Endothelial cell of umbilical vein (primary cell): ENCODE results near the gene SRCAP. TPM values are rescaled to one million over a fixed set of nuclear protein-coding genes. Genes with fewer than 3 reads are reported as not detected.

Experiments used
- BruUV-seq: library from RNA; stranded (reverse); fragments of 400-500 nt; replicated peaks from 2 replicates; lab custom pipeline; 2021; lab: Mats Ljungman, UMichigan
- CTCF ChIA-PET: fragments of 300-600, 350-600 bp; sonication (Branson Sonifier 250); formaldehyde crosslinking; loops from one replicate; lab custom pipeline; 2021; ENCODE audit warnings: antibody characterized with exemption, inconsistent platforms; lab: Charles Lee
- POLR2A ChIA-PET: fragments of 300-600, 350-600 bp; sonication (Branson Sonifier 250); formaldehyde crosslinking; loops from one replicate; lab custom pipeline; 2021; ENCODE audit warnings: antibody characterized with exemption, inconsistent platforms; lab: Charles Lee
- DNase-seq: peaks from one replicate; pipeline ENCODE4 v3.0.0-alpha.2; 2011; ENCODE audit warnings: low read depth, low spot score
- FAIRE-seq: peaks from 2 replicates; lab custom pipeline; 2011; peaks lifted over from hg19 to GRCh38; lab: Jason Lieb, UNC
- H2AFZ ChIP-seq: 2 replicates; pipeline ENCODE4 v1.6.0; 2012; ENCODE audit warnings: low read depth, low read length, control low read depth, inconsistent platforms
- H3K27ac ChIP-seq: 2 replicates; pipeline ENCODE4 v1.5.1; 2011; ENCODE audit warnings: low read depth, mild to moderate bottlenecking, control low read depth, low read length, moderate library complexity; ENCODE audit not compliant: insufficient read depth
- H3K27me3 ChIP-seq, 2 experiments: 2 replicates each; pipeline versions ENCODE4 v1.6.0 to v1.6.1; 2011; ENCODE audit warnings: low read length in 2 of 2, mixed read lengths in 1 of 2; ENCODE audit not compliant: control insufficient read depth in 2 of 2, insufficient read depth in 2 of 2
- H3K36me3 ChIP-seq, 2 experiments: 2 replicates in 1 of 2; 3 replicates in 1 of 2; pipeline ENCODE4 v1.5.1; 2011; ENCODE audit warnings: low read length in 2 of 2, mild to moderate bottlenecking in 1 of 2, moderate library complexity in 1 of 2; ENCODE audit not compliant: control insufficient read depth in 2 of 2, insufficient read depth in 2 of 2; ENCODE audit errors: extremely low read depth in 1 of 2
- H3K4me1 ChIP-seq: 3 replicates; pipeline ENCODE4 v1.5.1; 2011; ENCODE audit warnings: mild to moderate bottlenecking, low read length; ENCODE audit not compliant: control insufficient read depth, insufficient read depth; ENCODE audit errors: extremely low read depth
- H3K4me2 ChIP-seq: 2 replicates; pipeline ENCODE4 v1.6.1; 2011; ENCODE audit warnings: low read length, control low read depth, mixed read lengths; ENCODE audit not compliant: insufficient read depth
- H3K4me3 ChIP-seq, 3 experiments: fragments of 200-600 bp in 1 of 3; sonication (generic), shearing (Covaris generic) in 1 of 3; replicated peaks in 1 of 3; 2 replicates each; pipeline ENCODE4 v1.5.1; 2011 to 2016; ENCODE audit warnings: control low read depth in 3 of 3, low read length in 3 of 3, mild to moderate bottlenecking in 2 of 3, inconsistent platforms in 1 of 3, low read depth in 1 of 3, moderate library complexity in 1 of 3; ENCODE audit not compliant: insufficient read depth in 1 of 3
- H3K79me2 ChIP-seq: 2 replicates; pipeline ENCODE4 v1.6.0; 2012; ENCODE audit warnings: low read length, inconsistent platforms; ENCODE audit not compliant: control insufficient read depth, insufficient read depth
- H3K9ac ChIP-seq: replicated peaks from 2 replicates; pipeline ENCODE3; 2011; ENCODE audit warnings: low read length, control low read depth; ENCODE audit not compliant: insufficient read depth; ENCODE audit errors: extremely low read depth
- H3K9me1 ChIP-seq: replicated peaks from 3 replicates; pipeline ENCODE4 v1.6.0; 2011; ENCODE audit warnings: mild to moderate bottlenecking, low read length; ENCODE audit not compliant: control insufficient read depth, insufficient read depth; ENCODE audit errors: extremely low read depth
- H3K9me3 ChIP-seq: replicated peaks from 2 replicates; pipeline ENCODE4 v1.5.1; 2012; ENCODE audit warnings: low read length, inconsistent platforms; ENCODE audit not compliant: control insufficient read depth, insufficient read depth
- H4K20me1 ChIP-seq: replicated peaks from 2 replicates; pipeline ENCODE3; 2011; ENCODE audit warnings: mild to moderate bottlenecking, low read length; ENCODE audit not compliant: control insufficient read depth, insufficient read depth; ENCODE audit errors: extremely low read depth
- GATA2 ChIP-seq: IDR thresholded peaks from 2 replicates; pipeline ENCODE4 v1.7.0; 2011; ENCODE audit warnings: low read depth, mild to moderate bottlenecking, moderate library complexity, mixed read lengths, low read length; ENCODE audit not compliant: insufficient read length, insufficient read depth
- MYC ChIP-seq: IDR thresholded peaks from one replicate; pipeline ENCODE4 v1.6.1; 2011; ENCODE audit warnings: mild to moderate bottlenecking, low read depth, low read length
- POLR2A ChIP-seq: IDR thresholded peaks from 2 replicates; pipeline ENCODE4 v1.6.1; 2012; ENCODE audit warnings: low read depth, mild to moderate bottlenecking, control low read depth, low read length
- dilution Hi-C: fragments of 300-500 bp; cut with MboI; formaldehyde crosslinking; loops from one replicate; pipeline ENCODE4 v1.15.0; 2019; ENCODE audit warnings: low sequenced_read_pairs; ENCODE audit not compliant: extremely low pct_ligation_motif_present
- intact Hi-C: fragments of 100-400 bp; cut with micrococcal nuclease; formaldehyde crosslinking; loops from one replicate; pipeline ENCODE4 v1.10.0; 2022
- polyA plus RNA-seq, 4 experiments: library from polyadenylated mRNA; depleted of rRNA in 3 of 4; stranded (reverse) in 3 of 4; unstranded in 1 of 4; fragments of >200 nt; gene quantifications; 2 replicates each; pipeline versions ENCODE4 v1.2.1 to v1.2.3, GENCODE V29; 2011 to 2012; ENCODE audit warnings: missing spikeins in 1 of 4
- total RNA-seq: library from RNA; stranded (reverse); gene quantifications from 2 replicates; pipeline ENCODE4 v1.2.3, GENCODE V29; 2021
- TF ChIP-seq, protein P1 (sequence below): IDR thresholded peaks from 2 replicates; pipeline ENCODE4 v1.6.1; 2011; ENCODE audit not compliant: insufficient read depth, insufficient read length
- TF ChIP-seq, protein P2 (sequence below), 2 donors: IDR thresholded peaks; 1 replicate in 1 of 2; 2 replicates in 1 of 2; pipeline ENCODE4 v1.5.1; 2011; ENCODE audit warnings: low read length in 2 of 2, mild to moderate bottlenecking in 2 of 2, moderate library complexity in 2 of 2, control low read depth in 1 of 2, inconsistent platforms in 1 of 2, low read depth in 1 of 2; ENCODE audit not compliant: insufficient read depth in 1 of 2; ENCODE audit errors: extremely low read depth in 1 of 2

Gene SRCAP
- total and polyA plus RNA-seq, 2 donors (not counting 3 experiments of a cell fraction or from before 2014, with no cell fraction given), result 11.0 to 77.7 TPM

DNA sequence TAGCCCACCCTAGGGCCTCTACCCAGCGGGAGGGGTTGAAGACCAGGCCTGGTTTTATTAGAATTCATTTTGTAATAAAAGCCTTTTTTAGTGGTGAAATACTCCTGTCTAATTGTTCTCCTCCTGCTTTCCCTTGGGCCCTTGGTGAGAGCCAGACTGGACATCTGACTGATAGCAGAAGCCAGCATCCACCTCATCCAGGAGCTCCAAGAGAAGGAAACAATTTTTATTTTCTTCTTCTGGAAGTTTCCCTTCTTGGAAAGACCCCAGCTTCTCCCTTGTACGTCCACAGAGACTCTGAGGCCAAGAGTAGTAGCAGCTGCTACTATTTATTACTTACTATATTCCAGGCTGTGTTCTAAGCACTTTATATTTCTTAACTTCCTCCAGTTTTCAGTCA is 45.2 kb downstream of the SRCAP start:
- dilution Hi-C loops (no loop called here), intact Hi-C loops (no loop called here)
- Histone ChIP-seq H3K9me1 (no peaks in the 10 kb centered on the region), H3K27me3 (no peaks in the 10 kb centered on the region), H3K79me2 (peaks cover 4% of the 10 kb centered on the region), H3K4me3 (no peak overlapping the region), H3K9me3 (no peaks in the 10 kb centered on the region), H3K27ac (no peak overlapping the region), H3K4me2 (no peak overlapping the region), H3K4me1 (peaks cover 27% of the 10 kb centered on the region), H4K20me1 (no peaks in the 10 kb centered on the region), H3K36me3 (peaks cover 4 to 6% of the 10 kb centered on the region in 2 experiments), H2AFZ (no peak overlapping the region), H3K9ac (no peak overlapping the region)
- FAIRE-seq (no peak), DNase-seq (no peak)
- BruUV-seq, result no TSS peak
- POLR2A ChIA-PET, result no interaction called here
- CTCF ChIA-PET, result no interaction called here
- TF ChIP-seq, protein P1, sequence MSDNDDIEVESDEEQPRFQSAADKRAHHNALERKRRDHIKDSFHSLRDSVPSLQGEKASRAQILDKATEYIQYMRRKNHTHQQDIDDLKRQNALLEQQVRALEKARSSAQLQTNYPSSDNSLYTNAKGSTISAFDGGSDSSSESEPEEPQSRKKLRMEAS, result no peak
- TF ChIP-seq GATA2 (no peak), POLR2A (no peak)
- TF ChIP-seq, protein P2, sequence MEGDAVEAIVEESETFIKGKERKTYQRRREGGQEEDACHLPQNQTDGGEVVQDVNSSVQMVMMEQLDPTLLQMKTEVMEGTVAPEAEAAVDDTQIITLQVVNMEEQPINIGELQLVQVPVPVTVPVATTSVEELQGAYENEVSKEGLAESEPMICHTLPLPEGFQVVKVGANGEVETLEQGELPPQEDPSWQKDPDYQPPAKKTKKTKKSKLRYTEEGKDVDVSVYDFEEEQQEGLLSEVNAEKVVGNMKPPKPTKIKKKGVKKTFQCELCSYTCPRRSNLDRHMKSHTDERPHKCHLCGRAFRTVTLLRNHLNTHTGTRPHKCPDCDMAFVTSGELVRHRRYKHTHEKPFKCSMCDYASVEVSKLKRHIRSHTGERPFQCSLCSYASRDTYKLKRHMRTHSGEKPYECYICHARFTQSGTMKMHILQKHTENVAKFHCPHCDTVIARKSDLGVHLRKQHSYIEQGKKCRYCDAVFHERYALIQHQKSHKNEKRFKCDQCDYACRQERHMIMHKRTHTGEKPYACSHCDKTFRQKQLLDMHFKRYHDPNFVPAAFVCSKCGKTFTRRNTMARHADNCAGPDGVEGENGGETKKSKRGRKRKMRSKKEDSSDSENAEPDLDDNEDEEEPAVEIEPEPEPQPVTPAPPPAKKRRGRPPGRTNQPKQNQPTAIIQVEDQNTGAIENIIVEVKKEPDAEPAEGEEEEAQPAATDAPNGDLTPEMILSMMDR (IDR thresholded peaks at IDR 0.05; ENCODE audit: extremely low read depth in 1 of 2, insufficient read depth in 1 of 2, low read depth in 1 of 2, low read length in 2 of 2), result no peak

DNA sequence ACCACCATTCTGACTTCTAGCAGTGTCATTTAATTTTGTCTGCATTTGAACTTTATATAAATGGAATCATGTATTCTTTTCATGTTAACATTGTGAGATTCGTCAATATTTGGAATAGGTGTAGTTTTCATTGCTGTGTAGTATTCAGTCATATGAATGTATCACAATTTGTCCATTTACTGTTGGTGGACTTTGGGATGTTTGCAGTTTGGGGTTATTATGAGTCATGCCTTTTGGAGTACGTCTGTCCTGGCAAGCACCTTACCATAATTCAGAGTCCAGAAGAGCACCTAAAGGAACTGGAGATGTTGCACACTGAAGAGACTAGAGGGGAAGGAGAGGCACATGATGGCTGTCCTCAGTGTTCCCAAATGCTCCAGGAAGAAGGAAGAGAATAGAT is 46.1 kb downstream of the SRCAP start:
- ChIA-PET CTCF (no interaction called here), POLR2A (no interaction called here)
- no peak overlapping the region for H3K9ac ChIP-seq
- FAIRE-seq, result no peak
- H3K9me1 ChIP-seq, result no peaks in the 10 kb centered on the region
- TF ChIP-seq, protein P1, result no peak
- TF ChIP-seq POLR2A (no peak), GATA2 (no peak), MYC (no peak)
- no peaks in the 10 kb centered on the region for H3K27me3 ChIP-seq
- no peak for DNase-seq
- H4K20me1 ChIP-seq, result no peaks in the 10 kb centered on the region
- peaks cover 4% of the 10 kb centered on the region in 2 experiments for H3K36me3 ChIP-seq
- peaks cover 10% of the 10 kb centered on the region for H3K79me2 ChIP-seq
- H2AFZ ChIP-seq, result no peak overlapping the region
- intact Hi-C loops, result loop anchor here (5.0 kb wide), 1 partner anchor 48 kb away; the partner anchor contains the start of gene SRCAP
- no peak overlapping the region for H3K4me3 ChIP-seq
- H3K9me3 ChIP-seq, result no peaks in the 10 kb centered on the region
- no peak overlapping the region for H3K27ac ChIP-seq
- BruUV-seq, result no TSS peak
- dilution Hi-C loops, result no loop called here
- H3K4me2 ChIP-seq, result no peak overlapping the region
- peaks cover 26% of the 10 kb centered on the region for H3K4me1 ChIP-seq
